ENCODE measurements around the gene SYT9. TPM values are rescaled to one million over a fixed set of nuclear protein-coding genes. Genes with fewer than 3 reads are reported as not detected.

SYT9 gene
- total and polyA plus RNA-seq, 10 of the 15 experiments (the other 5 are each of a cell fraction or from before 2014, with no cell fraction given): 0.03 TPM; not detected in 9

- H3K9ac ChIP-seq (ENCODE audit: control insufficient read depth, insufficient read depth, low read length): no peak overlapping the region
- intact Hi-C loops (cut with micrococcal nuclease; ENCODE audit: unreplicated experiment) (no loop called here), in situ Hi-C loops (cut with MboI) (no loop called here)
- H3K4me2 ChIP-seq (ENCODE audit: control insufficient read depth, insufficient read depth): no peak overlapping the region
- H3K79me2 ChIP-seq (ENCODE audit: control insufficient read depth, insufficient read depth, low read length): no peaks in the 10 kb centered on the region
- ATAC-seq: no peak
- H2AFZ ChIP-seq (ENCODE audit: control insufficient read depth, low read depth, low read length): no peak overlapping the region
- POLR2A ChIA-PET: interaction anchor here (5.4 kb wide), 1 partner anchor 13 kb away, joined by 24 read pairs; no protein-coding TSS in a partner anchor
- peaks cover 27% of the 10 kb centered on the region for H3K4me1 ChIP-seq (ENCODE audit: control insufficient read depth, insufficient read depth, low read length)
- H3K4me3 ChIP-seq: no peak overlapping the region
- FAIRE-seq: no peak
- SMC1A ChIA-PET (ENCODE audit: uncharacterized antibody, unreplicated experiment): interaction anchor here (1.0 to 5.3 kb wide), 4 partner anchors 11 to 26 kb away, joined by 3 to 54 read pairs (median 9); partner anchors contain the start of gene PPFIBP2
- no peak overlapping the region for H3K27ac ChIP-seq (ENCODE audit: control insufficient read depth, insufficient read depth)
- WGBS (ENCODE audit: insufficient coverage, insufficient replicate concordance, low lambda C conversion rate, missing lambda C conversion rate): 62% methylated on average over 4 of the region's 4 CpGs
- BruUV-seq (replicated peaks): no TSS peak
- CTCF ChIA-PET: interaction anchor here (7.4 kb wide), 1 partner anchor 12 kb away, joined by 65 read pairs; the partner anchor contains the start of gene PPFIBP2
- no peak for TF ChIP-seq GATAD2B (conservative IDR thresholded peaks at IDR 0.05; ENCODE audit: low read depth)
- peak; percentile 30; the same call in 1 of the 2 replicates for TF ChIP-seq SPI1 (IDR thresholded peaks at IDR 0.05; ENCODE audit: borderline replicate concordance, insufficient read depth, low read depth, low read length)
- no peak for DNase-seq (ENCODE audit: low read depth, low spot score)
- H3K36me3 ChIP-seq (ENCODE audit: control insufficient read depth in 2 of 2, insufficient read depth in 2 of 2, low read length in 1 of 2): no peaks in the 10 kb centered on the region
- RAD21 ChIA-PET (ENCODE audit: unreplicated experiment): interaction anchor here (2.0 kb wide), 1 partner anchor 32 kb away, joined by 4 read pairs; no protein-coding TSS in a partner anchor
- no peaks in the 10 kb centered on the region for H3K9me3 ChIP-seq (replicated peaks; ENCODE audit: control insufficient read depth, insufficient read depth, low read length)
- H4K20me1 ChIP-seq (ENCODE audit: control insufficient read depth, insufficient read depth): no peaks in the 10 kb centered on the region
- H3K27me3 ChIP-seq (replicated peaks in 1 of 2; ENCODE audit: control insufficient read depth in 2 of 2, insufficient read depth in 2 of 2, low read length in 1 of 2): no peaks in the 10 kb centered on the region
These were observed 246.5 kb downstream of the SYT9 start for GRCh38 chr11:7498193-7498592.

GRCh38 chr11:7499081-7499480 is 247.4 kb downstream of the SYT9 start:
- H3K4me2 ChIP-seq (ENCODE audit: control insufficient read depth, insufficient read depth): no peak overlapping the region
- BruUV-seq (replicated peaks): no TSS peak
- DNase-seq (ENCODE audit: low read depth, low spot score) (no peak), FAIRE-seq (no peak), ATAC-seq (no peak)
- no peaks in the 10 kb centered on the region for H4K20me1 ChIP-seq (ENCODE audit: control insufficient read depth, insufficient read depth)
- H3K27me3 ChIP-seq (replicated peaks in 1 of 2; ENCODE audit: control insufficient read depth in 2 of 2, insufficient read depth in 2 of 2, low read length in 1 of 2): no peaks in the 10 kb centered on the region
- ChIA-PET RAD21 (ENCODE audit: unreplicated experiment) (no interaction called here), CTCF (interaction anchor here (7.4 kb wide), 1 partner anchor 11 kb away, joined by 65 read pairs; the partner anchor contains the start of gene PPFIBP2), SMC1A (ENCODE audit: uncharacterized antibody, unreplicated experiment) (interaction anchor here (0.6 to 1.5 kb wide), 3 partner anchors 11 to 22 kb away, joined by 3 read pairs; no protein-coding TSS in a partner anchor), POLR2A (interaction anchor here (5.4 kb wide), 1 partner anchor 12 kb away, joined by 24 read pairs; no protein-coding TSS in a partner anchor)
- H2AFZ ChIP-seq (ENCODE audit: control insufficient read depth, low read depth, low read length): no peak overlapping the region
- H3K4me1 ChIP-seq (ENCODE audit: control insufficient read depth, insufficient read depth, low read length): peaks cover 27% of the 10 kb centered on the region
- H3K4me3 ChIP-seq: no peak overlapping the region
- in situ Hi-C loops (cut with MboI): no loop called here
- no peaks in the 10 kb centered on the region for H3K36me3 ChIP-seq (ENCODE audit: control insufficient read depth in 2 of 2, insufficient read depth in 2 of 2, low read length in 1 of 2)
- no peaks in the 10 kb centered on the region for H3K79me2 ChIP-seq (ENCODE audit: control insufficient read depth, insufficient read depth, low read length)
- H3K9ac ChIP-seq (ENCODE audit: control insufficient read depth, insufficient read depth, low read length): no peak overlapping the region
- no peaks in the 10 kb centered on the region for H3K9me3 ChIP-seq (replicated peaks; ENCODE audit: control insufficient read depth, insufficient read depth, low read length)
- 100% methylated on average over 1 of the region's 1 CpG for WGBS (ENCODE audit: insufficient coverage, insufficient replicate concordance, low lambda C conversion rate, missing lambda C conversion rate)
- intact Hi-C loops (cut with micrococcal nuclease; ENCODE audit: unreplicated experiment): no loop called here
- TF ChIP-seq SUZ12 (IDR thresholded peaks at IDR 0.05; ENCODE audit: unreplicated experiment) (no peak), MYB (IDR thresholded peaks at IDR 0.05; ENCODE audit: borderline replicate concordance, low read depth, low read length) (no peak), SRF (IDR thresholded peaks at IDR 0.05; ENCODE audit: low read depth in 2 of 2, low read length in 2 of 2) (no peak), EED (IDR thresholded peaks at IDR 0.05; ENCODE audit: low read depth) (no peak), POLR2AphosphoS2 (IDR thresholded peaks at IDR 0.05; ENCODE audit: low read depth, low read length) (no peak), PAX5 (IDR thresholded peaks at IDR 0.05; ENCODE audit: borderline replicate concordance, low read depth, low read length) (no peak), SREBF1 (IDR thresholded peaks at IDR 0.05; ENCODE audit: low read length) (no peak)
- no peak overlapping the region for H3K27ac ChIP-seq (ENCODE audit: control insufficient read depth, insufficient read depth)

Data from GM12878 (cell line).